ENCODE data around the gene MEF2A.

GRCh38 chr15:99605490-99605931, 39.7 kb downstream of the MEF2A start:
- TF ChIP-seq CTCF (IDR thresholded peaks at IDR 0.05; ENCODE audit: low read length) (no peak), EZH2 (IDR thresholded peaks at IDR 0.05; ENCODE audit: borderline replicate concordance, low read length) (no peak)

Measured in OCI-LY1 (cell line).